GM18873 (cell line): ENCODE results near the gene RTF2.
"Not testable (repeated sequence)": the region's sequence is repeated elsewhere in the genome, so short reads cannot be mapped to it uniquely, and the experiment has no call there.

Experiments
- ATAC-seq: cut with Tn5 transposase; IDR thresholded peaks from one replicate; pipeline ENCODE4 v1.9.1; 2021; ENCODE audit warnings: mild to moderate bottlenecking, moderate library complexity, moderate number of reproducible peaks; ENCODE audit not compliant: unreplicated experiment, low FRiP score

RTF2 gene

DNA sequence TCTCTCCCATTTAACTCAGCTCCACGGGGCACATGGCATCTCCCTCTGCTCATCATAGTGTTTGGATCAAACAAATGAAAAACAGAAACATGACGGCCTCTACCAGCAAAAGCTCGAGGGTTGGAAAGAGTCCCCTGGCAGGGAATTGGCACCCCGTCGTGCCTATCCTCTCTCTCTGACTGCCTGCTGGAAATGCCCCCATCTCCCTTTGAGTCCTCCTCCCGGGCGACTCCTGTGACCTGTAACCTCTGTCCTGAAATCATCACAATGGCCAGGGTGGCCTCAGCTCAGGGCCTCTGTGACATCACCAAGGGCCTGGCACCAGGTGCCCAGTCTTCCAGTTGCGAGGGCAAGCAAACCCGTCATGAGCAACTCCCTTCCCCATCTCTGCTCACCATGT lies 64.5 kb downstream of the RTF2 start, which contains the start of gene FAM209B:
TSS of gene FAM209B (plus strand) at position 301 of the 400 bp plus-strand sequence. CDS start at position 397, 96 bp downstream.
- not testable (repeated sequence) for ATAC-seq

DNA sequence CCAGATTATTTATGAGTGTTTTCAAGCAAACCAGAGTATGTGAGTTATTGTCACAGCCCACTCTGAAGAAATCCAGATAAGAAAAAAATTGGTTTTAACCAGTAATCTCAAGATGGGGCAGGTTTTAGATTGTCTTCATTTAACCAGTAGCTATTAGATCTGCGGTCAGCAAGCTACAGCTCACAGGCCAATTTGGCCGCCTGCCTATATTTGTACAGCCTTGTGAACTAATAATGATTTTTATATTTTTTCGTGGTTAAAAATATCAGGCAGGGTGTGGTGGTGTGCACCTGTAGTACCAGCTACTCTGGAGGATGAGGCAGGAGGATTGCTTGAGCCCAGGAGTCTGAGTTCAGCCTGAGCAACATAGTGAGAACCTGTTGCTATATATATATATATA lies 69.6 kb downstream of the RTF2 start:
- no peak for ATAC-seq

- ATAC-seq, result no peak
These were observed 72.0 kb downstream of the RTF2 start for GRCh38 chr20:56540415-56540814.

DNA sequence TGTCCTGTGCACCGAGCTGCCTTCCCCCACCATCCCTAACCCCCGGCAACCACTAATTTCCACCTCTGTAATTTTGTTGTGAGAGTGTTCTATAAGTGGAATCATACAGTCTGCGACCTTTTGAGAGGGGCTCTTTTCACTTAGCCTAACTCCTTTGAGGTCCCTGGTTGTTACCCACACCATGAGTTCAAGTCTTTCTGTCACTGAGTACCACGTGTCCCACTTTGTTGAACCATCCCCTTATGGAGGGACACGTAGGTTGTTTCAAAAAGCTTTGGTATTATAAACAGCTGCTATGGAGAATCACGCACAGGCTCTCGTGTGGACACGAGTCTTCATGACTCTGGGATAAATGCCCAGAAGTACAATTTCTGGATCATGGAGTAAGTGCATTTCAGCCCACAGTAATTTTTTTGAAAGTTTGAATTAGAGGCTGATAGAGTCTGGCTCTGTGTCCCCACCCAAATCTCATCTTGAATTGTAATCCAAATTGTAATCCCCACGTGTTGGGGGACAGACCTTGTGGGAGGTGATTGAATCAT lies 74.1 kb downstream of the RTF2 start:
- no peak for ATAC-seq

DNA sequence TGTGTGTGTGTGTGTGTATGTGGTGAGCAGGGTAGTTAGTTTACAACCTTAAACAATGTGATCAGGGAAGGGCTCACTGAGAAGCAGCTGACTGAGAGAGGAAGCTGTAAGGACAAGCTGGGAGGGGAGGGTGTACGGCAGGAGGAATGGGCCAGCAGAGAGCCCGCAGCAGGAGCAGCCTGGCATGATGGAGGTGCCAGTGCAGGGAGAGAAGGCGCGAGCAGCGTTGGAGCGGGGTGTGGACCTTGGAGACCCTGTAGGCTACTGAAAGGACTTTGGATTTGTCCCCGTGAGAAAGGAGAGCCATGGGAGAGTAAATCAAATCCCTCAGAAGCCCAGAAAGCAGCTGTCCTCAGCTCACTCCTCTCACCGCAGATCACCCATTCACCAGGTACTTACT lies 83.1 kb downstream of the RTF2 start:
- ATAC-seq, result no peak

DNA sequence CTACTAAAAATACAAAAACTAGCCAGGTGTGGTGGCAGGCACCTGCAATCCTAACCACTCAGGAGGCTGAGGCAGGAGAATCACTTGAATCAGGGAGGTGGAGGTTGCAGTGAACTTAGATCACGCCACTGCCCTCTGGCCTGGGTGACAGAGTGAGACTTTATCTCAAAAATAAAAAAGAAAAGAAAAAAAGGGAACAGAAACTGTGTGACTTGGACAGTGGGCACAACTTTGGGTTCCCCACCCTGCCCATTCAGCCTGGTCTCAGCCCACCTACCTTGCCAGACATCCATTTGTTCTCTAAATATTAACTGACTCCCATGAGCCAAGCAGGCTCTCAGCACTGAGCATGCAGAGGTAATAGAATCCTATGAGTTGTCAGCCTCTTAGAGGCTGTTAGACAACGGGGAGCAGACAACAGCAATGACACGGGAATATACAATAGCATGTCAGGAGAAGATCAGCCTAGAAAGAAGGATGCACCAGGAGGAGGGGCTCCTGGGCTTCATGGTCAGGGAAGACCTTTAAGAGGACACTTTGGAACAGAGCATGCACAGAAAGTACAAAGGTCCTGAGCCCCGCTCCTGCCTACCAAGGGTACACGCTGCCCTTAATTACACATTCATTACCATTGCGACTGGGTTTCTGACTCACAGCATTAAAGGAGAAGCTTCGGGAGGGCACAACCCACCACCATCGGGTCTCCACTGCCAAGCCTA lies 84.6 kb downstream of the RTF2 start:
- no peak for ATAC-seq

GRCh38 chr20:56554869-56555268 lies 86.4 kb downstream of the RTF2 start:
- peak; percentile 93 for ATAC-seq

- no peak for ATAC-seq
These were observed 90.5 kb downstream of the RTF2 start for GRCh38 chr20:56558968-56559367.

DNA sequence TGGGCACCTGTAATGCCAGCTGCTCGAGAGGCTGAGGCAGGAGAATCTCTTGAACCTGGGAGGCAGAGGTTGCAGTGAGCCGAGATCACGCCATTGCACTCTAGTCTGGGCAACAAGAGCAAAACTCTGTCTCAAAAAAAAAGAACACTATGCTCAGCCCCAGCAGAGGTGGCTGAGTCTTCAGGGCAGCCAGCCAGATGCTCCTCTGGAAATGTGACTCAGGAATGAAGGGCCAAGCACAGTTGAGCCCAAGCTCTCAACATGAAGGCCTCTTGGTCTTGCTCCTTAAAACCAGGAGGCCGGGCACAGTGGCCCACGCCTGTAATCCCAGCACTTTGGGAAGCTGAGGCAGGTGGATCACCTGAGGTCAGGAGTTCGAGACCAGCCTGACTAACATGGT lies 96.1 kb downstream of the RTF2 start:
- ATAC-seq, result not testable (repeated sequence)

GRCh38 chr20:56565511-56565910 lies 97.1 kb downstream of the RTF2 start:
- no peak for ATAC-seq

DNA sequence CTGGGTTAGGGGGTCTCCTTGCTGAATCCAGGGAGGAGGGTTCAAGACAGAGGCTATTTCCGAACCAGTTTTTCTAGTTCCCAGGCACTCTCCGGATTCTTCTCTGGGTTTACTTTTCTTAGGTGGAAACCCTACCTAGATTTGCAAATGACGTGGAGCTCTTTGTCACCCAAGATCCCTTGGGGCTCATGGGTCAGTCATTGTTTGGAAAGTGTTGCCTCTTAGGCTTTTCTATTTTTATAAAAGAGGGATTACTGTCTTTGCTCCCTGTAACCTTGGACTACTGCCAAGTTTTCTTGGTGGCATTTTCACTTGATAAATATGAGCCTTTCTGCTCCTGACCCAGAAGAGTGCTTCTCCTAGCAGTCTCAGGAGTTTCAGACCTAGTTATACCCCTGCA lies 98.2 kb downstream of the RTF2 start:
- ATAC-seq, result no peak
